Cortex of kidney (tissue), 1 donor: Measurements from ENCODE around the gene VAMP5.
"Not testable (repeated sequence)": the region's sequence is repeated elsewhere in the genome, so short reads cannot be mapped to it uniquely, and the experiment has no call there.

Source experiments
- DNase-seq: peaks from one replicate; lab custom pipeline; 2025; lab: John Stamatoyannopoulos, UW

Gene VAMP5

GRCh38 chr2:85601771-85602475 is 17.7 kb downstream of the VAMP5 start:
- DNase-seq: no peak

GRCh38 chr2:85602476-85603234 is 18.4 kb downstream of the VAMP5 start, which contains the start of gene TMEM150A:
TMEM150A (minus strand) TSS chr2:85602698; CDS start chr2:85601948, 750 bp downstream.
- DNase-seq: no peak

DNA sequence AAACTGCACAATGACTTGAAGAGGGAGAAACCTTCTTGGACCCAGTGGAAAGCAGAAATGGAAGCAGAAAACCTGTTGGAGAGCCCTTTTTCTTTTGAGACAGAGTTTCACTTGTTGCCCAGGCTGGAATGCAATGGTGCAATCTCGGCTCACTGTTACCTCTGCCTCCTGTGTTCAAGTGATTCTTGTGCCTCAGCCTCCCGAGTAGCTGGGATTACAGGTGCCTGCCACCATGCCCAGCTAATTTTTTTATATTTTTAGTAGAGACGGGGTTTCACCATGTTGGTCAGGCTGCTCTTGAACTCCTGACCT is 19.9 kb downstream of the VAMP5 start:
- DNase-seq: not testable (repeated sequence)

GRCh38 chr2:85604568-85605339 is 20.5 kb downstream of the VAMP5 start:
- no peak for DNase-seq

DNA sequence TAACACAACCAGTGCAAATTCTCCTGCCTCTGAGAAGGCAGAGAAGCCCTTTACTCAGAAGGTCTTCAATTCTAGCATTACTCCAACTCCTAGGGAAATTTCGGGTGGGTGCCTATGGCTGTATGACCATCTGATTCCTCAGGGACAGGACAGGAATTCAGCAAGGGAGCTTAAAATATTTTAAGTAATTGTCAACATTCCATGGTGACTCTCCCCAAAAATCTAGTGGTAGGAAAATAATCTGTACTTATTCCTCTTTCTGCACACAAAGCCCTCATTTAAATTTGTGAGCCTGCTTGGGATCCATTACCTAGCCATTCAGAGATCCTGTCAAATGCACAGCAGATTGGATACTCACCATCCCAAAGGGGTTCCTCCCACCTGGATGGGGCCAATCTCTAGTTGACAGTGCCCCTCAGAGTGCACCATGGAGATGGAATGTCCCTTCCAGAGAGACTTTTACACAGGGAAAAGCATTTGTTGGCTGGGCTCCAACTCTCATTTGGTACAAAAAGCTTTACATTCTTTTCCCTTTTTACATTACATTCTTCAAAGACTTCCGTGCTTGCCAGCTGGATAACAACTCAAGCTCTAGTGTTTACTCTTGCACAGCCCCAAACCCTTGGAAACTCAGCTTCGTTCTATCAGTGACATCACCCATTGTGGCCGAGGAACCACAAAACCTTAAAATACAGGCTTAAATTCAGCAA is 21.3 kb downstream of the VAMP5 start:
- DNase-seq: no peak

DNA sequence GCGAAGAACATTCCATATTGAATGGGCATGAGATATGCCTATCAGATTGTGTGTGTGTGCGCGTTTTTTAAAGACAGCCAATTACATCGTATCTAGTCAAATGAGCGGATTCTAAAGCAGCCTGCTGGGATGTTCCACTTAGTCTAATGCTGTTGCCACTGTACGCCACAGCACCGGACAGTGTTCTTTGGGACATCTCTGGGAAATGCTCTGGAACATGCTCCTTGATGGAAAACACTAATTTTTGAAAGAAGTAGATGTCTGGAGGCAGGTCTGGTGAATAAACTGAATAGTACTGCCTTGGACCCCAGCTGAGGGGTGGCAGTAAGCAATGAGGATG is 21.9 kb downstream of the VAMP5 start:
- DNase-seq: no peak

DNA sequence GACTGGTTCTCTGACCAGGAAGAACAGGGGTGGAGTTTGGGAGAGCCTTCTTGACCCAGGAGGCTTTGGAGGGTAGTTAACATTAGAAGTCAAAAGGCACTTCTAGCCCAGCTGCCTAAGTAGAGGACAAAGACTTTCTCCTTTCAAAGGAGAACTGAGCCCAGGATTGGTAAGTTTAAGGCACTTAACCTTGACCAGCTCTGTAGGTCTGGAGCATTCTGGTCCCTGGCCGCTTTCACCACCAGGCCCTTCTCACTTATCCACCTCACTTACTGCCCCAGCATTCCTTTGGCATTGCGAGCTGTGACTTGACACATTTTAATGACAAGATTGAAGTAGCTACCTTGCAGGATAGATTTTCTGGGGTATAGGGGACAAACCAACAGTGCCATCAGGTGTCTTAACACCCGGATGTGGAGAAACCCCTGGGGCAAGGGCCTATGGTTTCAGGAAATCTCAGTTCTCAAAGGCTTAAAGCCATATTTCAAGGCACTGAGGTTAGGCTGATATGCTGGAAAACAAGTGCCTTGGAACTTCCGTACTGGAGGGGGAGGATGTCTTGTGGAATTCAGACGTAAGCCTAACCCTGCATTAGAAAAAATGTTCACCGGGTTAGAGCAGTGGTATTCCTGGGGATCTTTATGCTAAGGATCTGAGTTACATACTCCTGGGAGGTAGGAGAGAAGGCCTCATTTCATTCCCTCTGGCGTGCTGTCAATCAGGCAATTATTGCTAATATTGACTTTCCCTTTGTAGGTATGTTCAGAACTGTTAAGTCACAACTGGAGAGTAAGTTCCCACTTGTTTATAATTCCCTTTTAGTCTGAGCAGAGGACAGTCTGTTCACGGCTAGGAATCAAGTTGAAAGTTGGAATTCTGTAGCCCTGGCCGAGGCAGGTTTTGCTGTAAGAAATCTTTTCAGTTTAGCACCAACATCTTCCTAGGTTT is 23.3 kb downstream of the VAMP5 start:
- no peak for DNase-seq

GRCh38 chr2:85611217-85611704 is 27.0 kb downstream of the VAMP5 start:
- DNase-seq: no peak

DNA sequence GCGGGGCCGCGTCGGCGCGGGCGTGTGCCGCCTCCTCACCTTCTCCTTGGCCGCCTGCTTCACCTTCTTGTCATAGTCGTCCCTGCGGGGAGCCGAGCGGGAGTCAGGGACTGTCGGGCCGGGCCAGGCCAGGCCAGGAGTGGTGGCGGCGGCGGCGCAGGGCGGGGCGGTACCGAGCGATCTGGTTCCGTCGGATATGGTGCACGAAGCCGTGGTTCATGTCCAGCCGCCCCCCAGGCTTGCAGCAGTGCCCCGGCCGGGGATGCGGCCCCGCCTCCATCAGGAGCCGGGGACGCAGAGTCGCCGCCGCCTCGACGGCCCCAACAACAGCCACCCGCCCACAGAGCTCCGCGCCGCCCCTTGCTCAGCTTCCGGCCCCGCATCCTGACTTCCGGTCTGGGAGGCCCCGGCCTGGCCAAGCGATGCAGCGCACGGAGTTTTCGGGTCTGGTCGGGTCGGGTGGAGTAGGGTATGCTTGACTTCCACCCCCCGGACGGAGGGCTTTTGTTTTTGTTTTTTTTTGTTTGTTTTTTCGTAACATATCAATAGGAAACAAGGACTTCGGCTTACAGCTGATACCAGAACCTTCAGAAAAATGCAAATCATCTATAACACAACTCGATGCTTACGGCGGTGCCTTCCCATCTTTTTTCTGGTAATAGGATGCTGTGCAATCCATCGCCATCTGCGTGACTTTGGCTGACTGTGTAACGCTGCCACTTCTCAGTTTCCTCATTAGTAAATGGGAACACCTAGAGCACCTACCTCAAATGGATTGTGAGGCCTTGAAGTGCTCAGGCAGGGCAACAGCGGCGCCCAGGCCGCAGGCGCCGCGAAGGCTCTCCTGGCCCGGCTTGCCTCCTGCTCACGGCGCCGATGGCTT is 27.7 kb downstream of the VAMP5 start, which contains the start of gene C2orf68:
Gene C2orf68 (minus strand): TSS at position 362 of the 883 bp plus-strand sequence. CDS start 82 bp downstream, at position 280.
- DNase-seq: peak; percentile 80

DNA sequence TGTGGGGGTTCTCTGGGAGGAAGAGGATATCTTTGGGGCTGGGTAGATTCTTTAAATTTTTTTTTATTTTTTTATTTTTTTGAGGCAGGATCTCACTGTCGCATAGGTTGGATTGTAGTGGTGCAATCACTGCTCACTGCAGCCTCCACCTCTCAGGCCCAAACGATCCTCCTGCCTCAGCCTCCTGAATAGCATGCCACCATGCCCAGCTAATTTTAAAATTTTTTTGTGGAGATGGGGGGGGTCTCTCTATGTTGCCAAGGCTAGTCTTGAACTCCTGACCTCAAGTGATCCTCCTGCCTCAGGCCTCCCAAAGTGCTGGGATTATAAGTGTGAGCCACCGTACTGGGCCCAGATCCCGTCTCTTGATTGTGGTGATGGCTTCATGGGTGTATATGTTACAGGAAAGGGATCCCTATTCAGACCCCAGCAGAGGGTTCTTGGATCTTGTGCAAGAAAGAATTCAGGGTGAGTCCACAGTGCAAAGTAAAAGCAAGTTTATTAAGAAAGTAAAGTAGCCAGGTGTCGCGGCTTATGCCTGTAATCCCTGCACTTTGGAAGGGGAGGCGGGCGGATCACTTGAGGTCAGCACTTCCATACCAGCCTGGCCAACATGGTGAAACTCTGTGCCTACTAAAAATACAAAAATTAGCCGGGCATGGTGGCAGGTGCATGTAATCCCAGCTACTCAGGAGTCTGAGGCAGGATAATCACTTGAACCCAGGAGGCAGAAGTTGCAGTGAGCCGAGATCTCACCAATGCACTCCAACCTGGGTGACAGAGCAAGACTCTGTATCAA is 29.7 kb downstream of the VAMP5 start:
- DNase-seq: no peak

- not testable (repeated sequence) for DNase-seq
Observed at GRCh38 chr2:85614757-85615156, 30.5 kb downstream of the VAMP5 start.

DNA sequence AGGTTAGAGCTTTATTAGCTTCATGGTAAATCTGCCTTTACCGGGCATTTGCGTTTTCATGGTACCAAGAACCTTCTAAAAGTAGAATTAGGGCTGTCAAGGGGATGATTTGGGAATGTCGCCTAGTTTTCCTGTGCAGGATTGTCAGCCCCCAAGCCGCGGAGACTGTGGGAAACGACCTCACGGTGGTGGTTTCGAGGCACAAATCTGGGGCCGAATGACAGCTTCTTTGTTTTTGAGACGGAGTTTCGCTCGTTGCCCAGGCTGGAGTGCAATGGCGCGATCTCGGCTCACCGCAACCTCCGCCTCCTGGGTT is 31.1 kb downstream of the VAMP5 start:
- DNase-seq: no peak

GRCh38 chr2:85617723-85618122 is 33.5 kb downstream of the VAMP5 start:
- not testable (repeated sequence) for DNase-seq

GRCh38 chr2:85619617-85620016 is 35.4 kb downstream of the VAMP5 start:
- no peak for DNase-seq

GRCh38 chr2:85621338-85621737 is 37.1 kb downstream of the VAMP5 start:
- no peak for DNase-seq

GRCh38 chr2:85623991-85624390 is 39.8 kb downstream of the VAMP5 start:
- DNase-seq: no peak

DNA sequence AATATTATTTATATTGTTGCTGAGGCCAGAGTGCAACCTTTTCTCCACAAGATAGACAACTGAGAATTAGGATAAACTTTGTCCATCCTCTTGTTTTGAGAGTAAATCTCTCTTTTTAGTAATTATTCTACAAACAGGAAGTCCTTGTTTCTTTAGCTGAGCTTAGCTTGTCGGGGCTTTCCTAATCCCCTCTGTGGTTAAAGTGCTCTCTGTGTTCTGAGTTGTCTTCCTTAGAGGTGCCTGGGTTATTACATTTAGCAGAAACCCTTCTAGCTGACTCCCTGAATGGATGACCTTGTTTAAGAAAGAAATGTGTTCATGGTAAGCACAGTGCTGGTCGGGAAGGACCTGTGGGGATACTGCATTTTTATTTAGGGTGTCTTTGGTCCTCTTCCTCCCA is 44.4 kb downstream of the VAMP5 start:
- no peak for DNase-seq

DNA sequence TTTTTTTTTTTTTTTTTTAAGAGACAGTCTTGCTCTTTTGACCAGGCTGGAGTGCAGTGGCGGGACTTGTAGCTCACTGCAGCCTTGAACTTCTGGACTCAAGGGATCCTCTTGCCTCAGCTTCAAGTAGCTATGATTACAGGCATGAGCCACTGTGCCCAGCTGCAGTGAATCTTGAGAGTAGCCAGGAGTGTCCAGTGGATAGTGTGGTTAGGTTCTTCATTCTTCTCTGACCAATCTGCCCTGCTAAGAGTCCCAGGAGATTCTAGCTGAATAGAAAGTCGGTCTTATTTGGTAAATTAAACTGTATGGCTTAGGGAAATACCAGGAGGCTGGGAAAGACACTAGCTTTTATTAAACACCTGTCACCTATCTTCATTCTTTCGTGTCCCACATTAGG is 47.1 kb downstream of the VAMP5 start:
- DNase-seq: no peak

GRCh38 chr2:85635011-85635410 is 50.8 kb downstream of the VAMP5 start:
- DNase-seq: no peak
